Neural cell (in vitro differentiated cells): ENCODE data around the gene ECI1. TPM values are rescaled to one million over a fixed set of nuclear protein-coding genes. Genes with fewer than 3 reads are reported as not detected.

Source experiments
- H2AFZ ChIP-seq: fragments of 200-600, 300-800 bp; sonication (generic), shearing (Covaris generic); 2 replicates; pipeline ENCODE4 v1.6.0; 2014; ENCODE audit warnings: low read depth, mild to moderate bottlenecking, antibody characterized with exemption, low read length, moderate library complexity
- H3F3A ChIP-seq: fragments of 200-600 bp; shearing (Covaris generic); 2 replicates; pipeline ENCODE4 v1.6.1; 2016; ENCODE audit warnings: mild to moderate bottlenecking, moderate library complexity, mixed read lengths, antibody characterized with exemption, low read length; ENCODE audit not compliant: insufficient read depth, poor library complexity, severe bottlenecking
- H3K27ac ChIP-seq: fragments of 200-600, 300-800 bp; sonication (generic), shearing (Covaris generic); 2 replicates; pipeline ENCODE4 v1.5.1; 2014; ENCODE audit warnings: mild to moderate bottlenecking, low read length, moderate library complexity
- H3K27me3 ChIP-seq: fragments of 300-800, 200-600 bp; sonication (generic), shearing (Covaris generic); 2 replicates; pipeline ENCODE4 v1.6.0; 2014; ENCODE audit warnings: mild to moderate bottlenecking, low read depth, low read length, moderate library complexity; ENCODE audit not compliant: insufficient read depth
- H3K36me3 ChIP-seq: fragments of 300-800, 200-600 bp; sonication (generic), shearing (Covaris generic); 2 replicates; pipeline ENCODE4 v1.5.1; 2014; ENCODE audit warnings: mild to moderate bottlenecking, antibody characterized with exemption, low read length, moderate library complexity; ENCODE audit not compliant: insufficient read depth
- H3K4me2 ChIP-seq: fragments of 300-800, 200-600 bp; sonication (generic), shearing (Covaris generic); 2 replicates; pipeline ENCODE4 v1.6.0; 2014; ENCODE audit warnings: mild to moderate bottlenecking, low read length
- H3K4me3 ChIP-seq: fragments of 300-800, 200-600 bp; sonication (generic), shearing (Covaris generic); 2 replicates; pipeline ENCODE4 v1.5.1; 2014; ENCODE audit warnings: mild to moderate bottlenecking, low read length, moderate library complexity
- H3K79me2 ChIP-seq: fragments of 200-600 bp; shearing (Covaris generic); replicated peaks from 2 replicates; pipeline ENCODE4 v1.6.0; 2014; ENCODE audit warnings: mild to moderate bottlenecking, low read length, moderate library complexity; ENCODE audit not compliant: insufficient read depth
- H3K9ac ChIP-seq: fragments of 300-800, 200-600 bp; sonication (generic), shearing (Covaris generic); 2 replicates; pipeline ENCODE4 v1.6.1; 2016; ENCODE audit warnings: mild to moderate bottlenecking, low read length, mixed read lengths
- H3K9me2 ChIP-seq: fragments of 200-600 bp; shearing (Covaris generic); 2 replicates; pipeline ENCODE4 v1.6.1; 2016; ENCODE audit warnings: mild to moderate bottlenecking, low read length, mixed read lengths; ENCODE audit not compliant: insufficient read depth
- H3K9me3 ChIP-seq: fragments of 200-600, 300-800 bp; sonication (generic), shearing (Covaris generic); 2 replicates; pipeline ENCODE4 v1.6.1; 2016; ENCODE audit warnings: mild to moderate bottlenecking, mixed run types, low read length, moderate library complexity, mixed read lengths
- H4K20me1 ChIP-seq: fragments of 200-600 bp; shearing (Covaris generic); 2 replicates; pipeline ENCODE4 v1.6.1; 2016; ENCODE audit warnings: mild to moderate bottlenecking, mixed run types; ENCODE audit not compliant: insufficient read depth
- EP300 ChIP-seq: fragments of 450-650 bp; conservative IDR thresholded peaks from 2 replicates; pipeline ENCODE4 v1.6.1; 2014; ENCODE audit warnings: antibody characterized with exemption, mild to moderate bottlenecking, moderate library complexity; ENCODE audit not compliant: poor library complexity, severe bottlenecking
- EZH2 ChIP-seq: fragments of 200-600, 300-800 bp; shearing (Covaris generic), sonication (generic); IDR thresholded peaks from 2 replicates; pipeline ENCODE4 v1.6.1; 2014; ENCODE audit warnings: antibody characterized with exemption, low read length, borderline replicate concordance, mild to moderate bottlenecking; ENCODE audit not compliant: insufficient read depth, poor library complexity, severe bottlenecking
- MXI1 ChIP-seq: fragments of 450-650 bp; conservative IDR thresholded peaks from 2 replicates; pipeline ENCODE4 v1.6.1; 2014; ENCODE audit warnings: antibody characterized with exemption, mild to moderate bottlenecking; ENCODE audit not compliant: poor library complexity, severe bottlenecking
- POLR2AphosphoS5 ChIP-seq: IDR thresholded peaks from 2 replicates; pipeline ENCODE4 v1.6.1; 2012
- RAD21 ChIP-seq: fragments of 450-650 bp; conservative IDR thresholded peaks from 2 replicates; pipeline ENCODE4 v1.6.1; 2014; ENCODE audit warnings: antibody characterized with exemption, mild to moderate bottlenecking, moderate library complexity
- REST ChIP-seq: IDR thresholded peaks from 2 replicates; pipeline ENCODE4 v1.6.1; 2012; ENCODE audit warnings: borderline replicate concordance
- SMC3 ChIP-seq: fragments of 450-650 bp; conservative IDR thresholded peaks from 2 replicates; pipeline ENCODE4 v1.6.1; 2014; ENCODE audit warnings: antibody characterized with exemption, mild to moderate bottlenecking, moderate library complexity; ENCODE audit not compliant: poor library complexity
- TAF1 ChIP-seq: IDR thresholded peaks from 2 replicates; pipeline ENCODE4 v1.6.1; 2012; ENCODE audit warnings: low read depth
- polyA plus RNA-seq: library from polyadenylated mRNA; depleted of rRNA; stranded (reverse); fragments of >200 nt; gene quantifications from 2 replicates; pipeline ENCODE4 v1.2.3, GENCODE V29; 2014
- TF ChIP-seq, protein P1 (sequence below): fragments of 450-650 bp; IDR thresholded peaks from 2 replicates; pipeline ENCODE4 v1.5.1; 2014; ENCODE audit warnings: antibody characterized with exemption, mild to moderate bottlenecking, moderate library complexity; ENCODE audit not compliant: poor library complexity, severe bottlenecking

Gene ECI1
- polyA plus RNA-seq, 1 donor from 2014 or later: 35.3 TPM

DNA sequence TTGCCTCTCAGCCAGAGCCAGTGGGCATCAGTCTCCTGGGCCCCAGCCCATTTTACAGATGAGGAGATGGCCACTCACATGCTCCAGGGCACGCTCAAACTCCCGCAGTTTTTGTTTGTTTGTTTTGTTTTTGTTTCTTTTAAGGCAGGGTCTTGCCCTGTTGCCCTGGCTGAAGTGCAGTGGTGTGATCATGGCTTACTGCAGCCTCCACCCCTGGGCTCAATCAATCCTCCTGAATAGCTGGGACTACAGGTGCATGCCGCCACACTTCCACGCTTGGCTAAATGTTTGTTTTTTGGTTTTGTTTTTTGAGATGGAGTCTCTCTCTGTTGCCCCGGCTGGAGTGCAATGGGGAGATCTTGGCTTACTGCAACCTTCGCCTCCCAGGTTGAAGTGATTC, 24.5 kb downstream of the ECI1 start:
- Histone ChIP-seq H2AFZ (no peak overlapping the region), H3K27ac (no peak overlapping the region), H3K9ac (no peak overlapping the region), H3K36me3 (no peaks in the 10 kb centered on the region), H3F3A (no peaks in the 10 kb centered on the region), H3K4me3 (no peak overlapping the region), H3K9me2 (no peaks in the 10 kb centered on the region), H3K4me2 (no peak overlapping the region), H3K27me3 (no peaks in the 10 kb centered on the region), H3K79me2 (peaks cover 26% of the 10 kb centered on the region), H4K20me1 (no peaks in the 10 kb centered on the region), H3K9me3 (no peaks in the 10 kb centered on the region)
- TF ChIP-seq, protein P1, sequence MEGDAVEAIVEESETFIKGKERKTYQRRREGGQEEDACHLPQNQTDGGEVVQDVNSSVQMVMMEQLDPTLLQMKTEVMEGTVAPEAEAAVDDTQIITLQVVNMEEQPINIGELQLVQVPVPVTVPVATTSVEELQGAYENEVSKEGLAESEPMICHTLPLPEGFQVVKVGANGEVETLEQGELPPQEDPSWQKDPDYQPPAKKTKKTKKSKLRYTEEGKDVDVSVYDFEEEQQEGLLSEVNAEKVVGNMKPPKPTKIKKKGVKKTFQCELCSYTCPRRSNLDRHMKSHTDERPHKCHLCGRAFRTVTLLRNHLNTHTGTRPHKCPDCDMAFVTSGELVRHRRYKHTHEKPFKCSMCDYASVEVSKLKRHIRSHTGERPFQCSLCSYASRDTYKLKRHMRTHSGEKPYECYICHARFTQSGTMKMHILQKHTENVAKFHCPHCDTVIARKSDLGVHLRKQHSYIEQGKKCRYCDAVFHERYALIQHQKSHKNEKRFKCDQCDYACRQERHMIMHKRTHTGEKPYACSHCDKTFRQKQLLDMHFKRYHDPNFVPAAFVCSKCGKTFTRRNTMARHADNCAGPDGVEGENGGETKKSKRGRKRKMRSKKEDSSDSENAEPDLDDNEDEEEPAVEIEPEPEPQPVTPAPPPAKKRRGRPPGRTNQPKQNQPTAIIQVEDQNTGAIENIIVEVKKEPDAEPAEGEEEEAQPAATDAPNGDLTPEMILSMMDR: no peak
- TF ChIP-seq EZH2: no peak
- no peak for TF ChIP-seq MXI1
- TF ChIP-seq REST: no peak
- TF ChIP-seq TAF1: no peak
- TF ChIP-seq POLR2AphosphoS5: no peak
- TF ChIP-seq SMC3: no peak
- TF ChIP-seq EP300: no peak
- TF ChIP-seq RAD21: no peak

DNA sequence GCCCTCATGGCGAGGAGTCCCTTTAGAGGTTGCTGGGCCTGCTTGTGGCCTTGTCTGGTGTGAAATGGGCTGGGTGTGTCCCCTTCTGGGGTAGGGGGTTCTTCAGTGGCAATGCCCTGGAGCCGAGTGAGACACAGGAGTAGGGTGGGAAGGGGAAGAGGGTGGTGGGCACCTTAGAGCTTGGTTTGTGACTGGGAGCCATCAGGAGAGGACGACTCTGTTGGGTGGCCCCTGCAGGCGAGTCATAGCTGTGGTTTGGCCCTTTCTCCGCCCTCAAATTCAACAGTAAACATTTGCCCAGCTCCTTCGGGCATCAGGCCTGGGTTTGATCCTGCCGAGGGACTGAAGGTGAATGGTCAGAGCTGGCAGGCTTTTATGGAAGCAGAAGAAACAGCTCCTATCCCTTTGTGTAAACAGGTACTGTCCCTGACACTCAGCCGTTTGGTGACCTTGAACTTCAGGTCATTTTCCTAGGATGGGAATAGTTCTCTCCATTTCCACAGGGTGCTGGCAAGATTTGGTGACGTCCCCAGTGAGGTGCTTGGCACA, 25.1 kb downstream of the ECI1 start:
- Histone ChIP-seq H3K79me2 (peaks cover 26% of the 10 kb centered on the region), H3K9me2 (no peaks in the 10 kb centered on the region), H4K20me1 (no peaks in the 10 kb centered on the region)

More for the DNA sequence above, 25.1 kb downstream of the ECI1 start:
- H3K9ac ChIP-seq: no peak overlapping the region
- H3K27me3 ChIP-seq: no peaks in the 10 kb centered on the region
- H3K27ac ChIP-seq: no peak overlapping the region
- no peak for TF ChIP-seq TAF1
- no peak for TF ChIP-seq SMC3
- no peak for TF ChIP-seq POLR2AphosphoS5
- TF ChIP-seq EZH2: no peak
- no peak for TF ChIP-seq RAD21
- no peak for TF ChIP-seq REST
- no peak for TF ChIP-seq EP300
- TF ChIP-seq, protein P1: no peak
- TF ChIP-seq MXI1: no peak
- no peak overlapping the region for H3K4me3 ChIP-seq
- H3K4me2 ChIP-seq: no peak overlapping the region
- H2AFZ ChIP-seq: no peak overlapping the region
- H3F3A ChIP-seq: no peaks in the 10 kb centered on the region
- H3K9me3 ChIP-seq: no peaks in the 10 kb centered on the region
- H3K36me3 ChIP-seq: no peaks in the 10 kb centered on the region
